Fibroblast of skin of right quadriceps (primary cell): ENCODE measurements around the gene XPO1.
"Not testable (repeated sequence)": the region's sequence is repeated elsewhere in the genome, so short reads cannot be mapped to it uniquely, and the experiment has no call there.

Source experiments
- DNase-seq: peaks from one replicate; pipeline ENCODE4 v3.0.0-alpha.2; 2013

XPO1 gene

GRCh38 chr2:61465045-61465444, 73.1 kb downstream of the XPO1 start:
- no peak for DNase-seq

- no peak for DNase-seq
These were observed 74.2 kb downstream of the XPO1 start for GRCh38 chr2:61463769-61464475.

DNA sequence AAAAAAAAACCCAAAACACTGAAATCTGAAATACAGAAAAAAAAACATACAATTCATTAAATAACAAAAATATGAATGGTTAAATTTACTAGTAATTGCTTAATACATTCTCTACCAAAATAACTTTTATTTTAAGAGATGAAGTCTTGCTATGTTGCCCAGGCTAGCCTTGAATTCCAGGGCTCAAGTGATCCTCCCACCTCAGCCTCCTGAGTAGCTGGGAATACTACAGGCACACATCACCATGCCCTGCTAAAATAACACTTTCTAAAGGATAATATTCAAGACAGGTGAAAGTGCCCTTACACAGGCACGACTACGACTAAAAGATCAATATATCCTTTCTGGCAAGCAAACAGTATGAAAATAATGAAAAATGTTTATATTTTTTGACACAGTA, 76.8 kb downstream of the XPO1 start:
- no peak for DNase-seq

DNA sequence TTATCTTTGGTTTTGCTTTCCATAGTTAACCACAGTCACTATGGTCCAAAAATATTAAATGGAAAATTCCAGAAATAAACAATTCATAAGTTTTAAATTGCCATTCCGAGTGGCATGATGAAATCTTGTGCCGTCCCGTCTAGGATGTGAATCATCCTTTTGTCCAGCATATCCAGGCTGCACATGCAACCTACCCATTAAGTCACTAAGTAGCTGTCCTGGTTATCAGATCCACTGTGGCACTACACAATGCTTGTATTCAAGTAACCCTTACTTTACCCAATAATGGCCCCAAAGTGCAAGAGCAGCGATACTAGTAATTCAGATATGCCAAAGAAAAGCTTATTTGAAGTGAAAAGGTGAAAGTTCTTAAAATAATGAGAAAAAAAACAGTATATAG, 78.0 kb downstream of the XPO1 start:
- DNase-seq, result peak; percentile 60

- no peak for DNase-seq
These were observed 81.3 kb downstream of the XPO1 start for GRCh38 chr2:61456746-61457420.

- DNase-seq, result no peak
These were observed 81.9 kb downstream of the XPO1 start for GRCh38 chr2:61456070-61456745.

DNA sequence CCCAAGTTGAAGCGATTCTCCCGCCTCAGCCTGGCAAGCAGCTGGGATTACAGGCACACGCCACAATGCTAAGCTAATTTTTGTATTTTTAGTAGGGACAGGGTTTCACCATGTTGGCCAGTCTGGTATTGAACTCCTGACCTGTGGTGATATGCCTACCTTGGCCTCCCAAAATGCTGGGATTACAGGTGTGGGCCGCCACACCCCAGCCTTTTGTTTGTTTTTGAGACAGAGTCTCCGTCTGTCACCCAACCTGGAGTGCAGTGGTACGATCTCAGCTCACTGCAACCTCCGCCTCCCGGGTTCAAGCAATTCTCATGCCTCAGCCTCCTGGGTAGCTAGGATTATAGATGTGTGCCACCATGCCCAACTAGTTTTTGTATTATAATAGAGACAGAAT, 83.2 kb downstream of the XPO1 start:
- DNase-seq, result not testable (repeated sequence)

GRCh38 chr2:61454383-61454782, 83.8 kb downstream of the XPO1 start:
- DNase-seq, result no peak

GRCh38 chr2:61452392-61452791, 85.8 kb downstream of the XPO1 start:
- no peak for DNase-seq

DNA sequence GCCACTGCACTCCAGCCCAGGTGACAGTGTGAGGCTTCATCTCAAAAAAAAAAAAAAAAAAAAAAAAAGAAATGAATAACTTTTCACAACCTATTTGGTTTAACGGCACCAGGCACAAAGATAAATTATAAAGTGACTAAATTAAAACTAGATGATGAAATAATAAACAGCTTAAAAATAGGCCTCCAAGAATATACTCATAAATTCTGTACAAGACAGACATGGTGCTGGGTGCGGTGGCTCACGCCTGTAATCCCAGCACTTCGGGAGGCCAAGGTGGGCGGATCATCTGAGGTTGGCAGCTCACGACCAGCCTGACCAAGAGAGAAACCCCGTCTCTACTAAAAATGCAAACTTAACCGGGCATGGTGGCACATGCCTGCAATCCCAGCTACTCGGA, 87.0 kb downstream of the XPO1 start:
- no peak for DNase-seq

- no peak for DNase-seq
These were observed 88.0 kb downstream of the XPO1 start for GRCh38 chr2:61450144-61450543.

DNA sequence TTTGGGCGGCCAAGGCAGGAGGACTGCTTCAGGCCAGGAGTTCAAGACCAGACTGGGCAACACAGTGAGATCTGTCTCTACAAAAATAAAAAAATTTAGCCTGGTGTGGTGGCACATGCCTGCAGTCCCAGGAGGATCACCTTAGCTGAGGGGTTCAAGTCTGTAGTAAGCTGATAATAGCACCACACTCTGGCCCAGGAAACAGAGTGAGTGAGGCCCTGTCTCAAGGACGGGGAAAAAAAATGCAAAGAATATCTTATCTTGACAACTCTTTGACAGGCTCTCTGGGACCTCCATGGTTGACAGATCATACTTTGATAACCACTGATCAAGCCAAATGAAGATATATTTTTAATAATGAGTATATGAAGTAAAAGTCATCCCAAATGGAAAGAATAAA, 89.9 kb downstream of the XPO1 start:
- no peak for DNase-seq

DNA sequence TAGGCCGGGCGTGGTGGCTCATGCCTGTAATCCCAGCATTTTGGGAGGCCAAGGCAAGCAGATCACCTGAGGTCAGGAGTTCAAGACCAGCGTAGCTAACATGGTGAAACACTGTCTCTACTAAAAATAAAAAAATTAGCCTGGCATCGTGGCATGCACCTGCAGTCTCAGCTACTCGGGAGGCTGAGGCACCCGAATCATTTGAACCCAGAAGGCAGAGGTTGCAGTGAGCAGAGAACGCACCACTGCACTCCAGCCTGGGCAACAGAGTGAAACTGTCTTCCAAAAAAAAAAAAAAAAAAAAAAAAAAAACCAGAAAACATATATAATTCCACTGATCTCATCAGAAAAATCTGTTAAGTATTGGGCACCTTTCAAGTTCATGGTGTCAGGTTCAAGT, 91.2 kb downstream of the XPO1 start:
- DNase-seq, result not testable (repeated sequence)

- DNase-seq, result no peak
These were observed 94.7 kb downstream of the XPO1 start for GRCh38 chr2:61443342-61444041.

DNA sequence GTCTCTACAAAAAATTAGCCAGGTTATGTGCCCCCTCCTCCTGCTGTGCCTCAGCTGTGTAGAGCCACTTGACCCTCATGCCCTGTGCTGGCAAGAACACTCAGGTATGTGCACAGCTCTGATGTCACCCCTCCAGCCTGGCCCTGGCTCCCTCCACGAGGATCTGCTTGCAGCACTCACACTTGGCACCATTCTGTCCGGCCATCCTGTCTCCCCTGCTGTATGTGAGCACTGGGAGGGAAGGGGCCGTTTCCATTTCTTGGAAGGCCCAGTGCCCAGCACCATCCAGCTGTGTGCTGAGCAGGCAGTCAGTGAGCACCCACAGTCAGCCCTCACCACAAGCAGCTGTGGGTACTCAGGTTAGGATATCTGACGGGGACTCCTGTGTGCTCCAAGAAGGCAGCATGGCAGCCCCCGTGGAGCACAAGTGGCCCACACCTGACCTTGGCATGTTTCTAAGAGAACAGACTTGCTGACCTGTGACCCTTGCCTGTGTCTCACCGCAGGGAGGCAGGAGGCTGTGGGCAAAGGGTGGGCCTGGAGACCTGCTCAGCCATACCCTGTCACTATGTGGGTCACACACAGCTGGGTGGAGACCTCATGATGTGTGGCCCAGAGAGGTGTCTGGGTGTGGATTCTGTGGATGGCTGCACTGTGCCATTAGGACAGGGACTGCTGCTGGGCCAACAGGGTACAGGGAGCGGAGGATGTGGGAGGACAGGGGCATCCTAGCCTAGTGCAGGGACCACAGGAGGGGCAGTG, 98.7 kb downstream of the XPO1 start:
- DNase-seq, result no peak

GRCh38 chr2:61438670-61439069, 99.5 kb downstream of the XPO1 start:
- DNase-seq, result no peak

DNA sequence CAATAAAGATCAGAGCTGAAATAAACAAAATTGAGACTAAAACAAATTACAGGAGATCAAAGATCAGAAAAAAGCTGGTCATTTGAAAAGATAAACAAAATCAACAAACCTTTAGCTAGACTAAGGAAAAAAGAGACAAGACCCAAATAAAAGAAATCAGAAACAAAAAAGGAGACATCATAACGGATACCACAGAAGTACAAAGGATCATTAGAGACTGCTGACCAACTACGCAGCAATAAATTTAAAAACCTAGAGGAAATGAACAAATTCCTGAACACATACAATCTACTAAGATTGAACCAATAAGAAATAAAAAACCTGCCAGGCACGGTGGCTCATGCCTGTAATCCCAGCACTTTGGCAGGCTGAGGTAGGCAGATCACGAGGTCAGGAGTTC, 101.0 kb downstream of the XPO1 start:
- no peak for DNase-seq

DNA sequence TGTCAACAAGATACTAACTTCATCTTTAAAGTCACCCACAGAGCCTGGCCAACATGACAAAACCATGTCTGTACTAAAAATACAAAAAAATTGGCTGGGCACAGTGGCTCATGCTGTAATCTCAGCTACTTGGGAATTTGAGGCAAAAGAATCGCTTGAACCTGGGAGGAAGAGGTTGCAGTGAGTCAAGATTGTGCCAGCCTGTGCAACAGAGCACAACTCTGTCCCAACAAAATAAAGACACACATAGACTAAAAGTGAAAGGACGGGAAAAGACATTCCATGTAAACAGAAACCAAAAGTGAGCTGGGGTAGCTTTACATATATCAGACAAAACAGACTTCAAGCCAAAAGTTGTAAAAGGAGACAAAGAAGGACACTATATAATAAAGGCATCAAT, 102.1 kb downstream of the XPO1 start:
- DNase-seq, result no peak

DNA sequence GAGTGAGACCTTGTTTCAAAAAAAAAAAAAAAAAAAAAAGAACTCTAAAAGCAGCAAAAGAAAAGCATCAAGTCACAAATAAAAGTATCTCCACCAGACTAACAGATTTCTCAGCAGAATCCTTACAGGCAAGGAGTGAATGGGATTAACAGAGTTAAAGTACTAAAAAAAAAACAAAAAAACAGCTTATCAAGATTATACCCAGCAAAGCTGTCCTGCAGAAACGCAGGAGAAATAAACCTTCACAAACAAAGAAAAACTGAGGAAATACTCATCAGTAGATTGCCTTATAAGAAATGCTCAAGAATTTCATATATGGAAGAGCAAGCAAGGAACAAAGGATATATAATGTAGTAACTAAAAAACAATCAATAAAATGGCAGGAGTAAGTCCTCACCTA, 102.9 kb downstream of the XPO1 start:
- DNase-seq, result no peak

DNA sequence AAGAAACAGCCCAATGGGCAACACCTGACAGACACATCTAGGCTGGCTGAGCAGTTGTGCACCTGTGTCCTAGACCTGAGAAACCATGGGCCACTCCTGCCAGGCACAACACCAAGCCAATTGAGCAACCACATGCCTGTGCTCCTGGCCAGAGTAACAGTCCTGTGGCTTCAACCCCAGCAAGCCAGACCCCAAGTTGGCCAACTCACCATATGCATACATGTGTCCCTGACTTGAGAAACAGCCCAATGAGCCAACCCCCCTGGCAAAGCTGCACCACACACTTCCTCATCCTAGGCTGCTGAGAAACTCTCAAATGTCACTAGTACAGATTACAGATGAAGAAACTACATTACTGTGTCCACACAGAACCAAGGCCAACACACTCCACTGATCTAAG, 103.8 kb downstream of the XPO1 start:
- DNase-seq, result no peak

GRCh38 chr2:61433606-61434005, 104.5 kb downstream of the XPO1 start:
- no peak for DNase-seq

- DNase-seq, result no peak
These were observed 105.2 kb downstream of the XPO1 start for GRCh38 chr2:61432990-61433389.

DNA sequence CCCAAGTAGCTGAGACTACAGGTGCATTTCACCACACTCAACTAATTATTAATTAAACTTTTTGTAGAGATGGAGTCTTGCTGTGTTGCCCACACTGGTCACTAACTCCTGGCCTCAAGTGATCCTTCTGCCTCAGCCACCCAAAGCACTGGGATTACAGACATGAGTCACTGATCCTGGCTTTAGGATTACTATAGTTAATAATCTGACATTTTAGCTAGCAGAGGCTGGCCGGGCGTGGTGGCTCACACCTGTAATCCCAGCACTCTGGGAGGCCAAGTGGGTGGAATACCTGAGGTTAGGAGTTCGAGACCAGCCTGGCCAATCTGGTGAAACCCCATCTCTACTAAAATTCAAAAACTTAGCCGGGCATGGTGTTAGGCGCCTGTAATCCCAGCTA, 106.8 kb downstream of the XPO1 start:
- no peak for DNase-seq
